WTC11 (cell line): ENCODE measurements around the gene NTMT1.

Experiments used
- ATF1 ChIP-seq: sonication (generic); formaldehyde crosslinking; IDR thresholded peaks from 2 replicates; pipeline ENCODE4 v1.8.1; 2023; ENCODE audit warnings: mild to moderate bottlenecking, moderate library complexity, missing genetic modification reagents
- ATF3 ChIP-seq: sonication (generic); formaldehyde crosslinking; conservative IDR thresholded peaks from 2 replicates; pipeline ENCODE4 v1.8.1; 2022; ENCODE audit warnings: mild to moderate bottlenecking, missing genetic modification reagents
- CREM ChIP-seq: sonication (generic); formaldehyde crosslinking; IDR thresholded peaks from 2 replicates; pipeline ENCODE4 v1.8.1; 2022; ENCODE audit warnings: mild to moderate bottlenecking, missing genetic modification reagents, moderate library complexity
- CTCF ChIP-seq: fragments of 200-600 bp; IDR thresholded peaks from 2 replicates; pipeline ENCODE4 v1.8.0; 2022; ENCODE audit warnings: antibody characterized with exemption
- GRHL2 ChIP-seq: fragments of 250-450 bp; sonication (Bioruptor Pico); IDR thresholded peaks from 2 replicates; pipeline ENCODE4 v1.8.0; 2022; ENCODE audit warnings: mild to moderate bottlenecking, moderate library complexity; ENCODE audit not compliant: insufficient replicate concordance, severe bottlenecking
- GTF2I ChIP-seq: fragments of 250-450 bp; sonication (Bioruptor Pico); conservative IDR thresholded peaks from 2 replicates; pipeline ENCODE4 v1.4.0; 2021; ENCODE audit warnings: mild to moderate bottlenecking
- HMGA2 ChIP-seq: fragments of 250-450 bp; sonication (Bioruptor Pico); IDR thresholded peaks from 2 replicates; pipeline ENCODE4 v1.4.0; 2021; ENCODE audit warnings: mild to moderate bottlenecking, moderate library complexity
- IRF1 ChIP-seq: sonication (generic); formaldehyde crosslinking; IDR thresholded peaks from 2 replicates; pipeline ENCODE4 v1.8.0; 2023; ENCODE audit warnings: missing genetic modification reagents
- SP1 ChIP-seq: sonication (generic); formaldehyde crosslinking; conservative IDR thresholded peaks from 2 replicates; pipeline ENCODE4 v1.8.1; 2022; ENCODE audit warnings: missing genetic modification reagents
- ZBTB43 ChIP-seq: sonication (generic); formaldehyde crosslinking; IDR thresholded peaks from 2 replicates; pipeline ENCODE4 v1.8.1; 2023; ENCODE audit warnings: mild to moderate bottlenecking, missing genetic modification reagents
- ZNF423 ChIP-seq: fragments of 250-450 bp; sonication (Bioruptor Pico); IDR thresholded peaks from 2 replicates; pipeline ENCODE4 v2.1.2; 2022; ENCODE audit warnings: mild to moderate bottlenecking, moderate library complexity
- TF ChIP-seq, protein P1 (sequence below): sonication (generic); formaldehyde crosslinking; IDR thresholded peaks from 2 replicates; pipeline ENCODE4 v1.8.1; 2022; ENCODE audit warnings: missing genetic modification reagents, borderline replicate concordance

GRCh38 chr9:129632460-129632859 lies 6.5 kb downstream of the NTMT1 start:
- TF ChIP-seq CTCF (no peak), ZBTB43 (CRISPR knock-in tag) (no peak), GTF2I (CRISPR knock-in tag) (no peak), GRHL2 (CRISPR knock-in tag) (no peak), SP1 (CRISPR knock-in tag) (no peak), ZNF423 (CRISPR knock-in tag) (no peak), CREM (CRISPR knock-in tag) (no peak), ATF1 (CRISPR knock-in tag) (no peak), ATF3 (CRISPR knock-in tag) (no peak), IRF1 (CRISPR knock-in tag) (no peak), HMGA2 (CRISPR knock-in tag) (no peak)
- TF ChIP-seq, protein P1, sequence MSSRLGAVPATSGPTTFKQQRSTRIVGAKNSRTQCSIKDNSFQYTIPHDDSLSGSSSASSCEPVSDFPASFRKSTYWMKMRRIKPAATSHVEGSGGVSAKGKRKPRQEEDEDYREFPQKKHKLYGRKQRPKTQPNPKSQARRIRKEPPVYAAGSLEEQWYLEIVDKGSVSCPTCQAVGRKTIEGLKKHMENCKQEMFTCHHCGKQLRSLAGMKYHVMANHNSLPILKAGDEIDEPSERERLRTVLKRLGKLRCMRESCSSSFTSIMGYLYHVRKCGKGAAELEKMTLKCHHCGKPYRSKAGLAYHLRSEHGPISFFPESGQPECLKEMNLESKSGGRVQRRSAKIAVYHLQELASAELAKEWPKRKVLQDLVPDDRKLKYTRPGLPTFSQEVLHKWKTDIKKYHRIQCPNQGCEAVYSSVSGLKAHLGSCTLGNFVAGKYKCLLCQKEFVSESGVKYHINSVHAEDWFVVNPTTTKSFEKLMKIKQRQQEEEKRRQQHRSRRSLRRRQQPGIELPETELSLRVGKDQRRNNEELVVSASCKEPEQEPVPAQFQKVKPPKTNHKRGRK (CRISPR knock-in tag), result no peak
